ENCODE data around the gene RFTN1. TPM values are rescaled to one million over a fixed set of nuclear protein-coding genes. Genes with fewer than 3 reads are reported as not detected.

The RFTN1 gene
- total and polyA plus RNA-seq, 9 of the 15 experiments (the other 6 are each of a cell fraction or from before 2014, with no cell fraction given), result 0.08 to 0.51 (median 0.11) TPM; not detected in 6

- intact Hi-C loops (cut with micrococcal nuclease) (no loop called here), in situ Hi-C loops (cut with MboI) (no loop called here)
- DNase-seq (ENCODE audit: extremely low read depth in 1 of 4, low spot score in 3 of 4), result no peak
Measured at GRCh38 chr3:16313886-16314645, 199.4 kb downstream of the RFTN1 start.

More at GRCh38 chr3:16313886-16314645, 199.4 kb downstream of the RFTN1 start:
- no peaks in the 10 kb centered on the region; the same call in 1 of the 2 replicates for H4K20me1 ChIP-seq (replicated peaks; ENCODE audit: control insufficient read depth, insufficient read depth, low read length)
- H3K9ac ChIP-seq (ENCODE audit: insufficient read depth in 1 of 2, low read depth in 2 of 2, low read length in 2 of 2), result no peak overlapping the region
- H3K27ac ChIP-seq (ENCODE audit: extremely low read depth, low read depth, low read length), result no peak overlapping the region
- no peak overlapping the region for H2AFZ ChIP-seq (ENCODE audit: low read depth, low read length)
- H3K36me3 ChIP-seq (ENCODE audit: control insufficient read depth, insufficient read depth, low read length), result peaks cover 66% of the 10 kb centered on the region
- ATAC-seq (no peak), FAIRE-seq (no peak)
- no peaks in the 10 kb centered on the region for H3K27me3 ChIP-seq (ENCODE audit: control insufficient read depth in 2 of 2, insufficient read depth in 2 of 2, low read length in 2 of 2)
- H3K79me2 ChIP-seq (ENCODE audit: control insufficient read depth, insufficient read depth, low read length), result no peaks in the 10 kb centered on the region; the same call in 2 of the 3 replicates
- peaks cover 6 to 18% of the 10 kb centered on the region in 2 experiments; a peak in 4 of 5 replicates for H3K4me1 ChIP-seq (replicated peaks in 1 of 2; ENCODE audit: control insufficient read depth in 2 of 2, insufficient read depth in 2 of 2, low read length in 2 of 2)
- CTCF ChIA-PET (ENCODE audit: low intra/inter-chr PET ratio), result interaction anchor here (0.6 kb wide), 1 partner anchor 238 kb away, joined by 3 read pairs; no protein-coding TSS in a partner anchor
- TF ChIP-seq, protein P1, sequence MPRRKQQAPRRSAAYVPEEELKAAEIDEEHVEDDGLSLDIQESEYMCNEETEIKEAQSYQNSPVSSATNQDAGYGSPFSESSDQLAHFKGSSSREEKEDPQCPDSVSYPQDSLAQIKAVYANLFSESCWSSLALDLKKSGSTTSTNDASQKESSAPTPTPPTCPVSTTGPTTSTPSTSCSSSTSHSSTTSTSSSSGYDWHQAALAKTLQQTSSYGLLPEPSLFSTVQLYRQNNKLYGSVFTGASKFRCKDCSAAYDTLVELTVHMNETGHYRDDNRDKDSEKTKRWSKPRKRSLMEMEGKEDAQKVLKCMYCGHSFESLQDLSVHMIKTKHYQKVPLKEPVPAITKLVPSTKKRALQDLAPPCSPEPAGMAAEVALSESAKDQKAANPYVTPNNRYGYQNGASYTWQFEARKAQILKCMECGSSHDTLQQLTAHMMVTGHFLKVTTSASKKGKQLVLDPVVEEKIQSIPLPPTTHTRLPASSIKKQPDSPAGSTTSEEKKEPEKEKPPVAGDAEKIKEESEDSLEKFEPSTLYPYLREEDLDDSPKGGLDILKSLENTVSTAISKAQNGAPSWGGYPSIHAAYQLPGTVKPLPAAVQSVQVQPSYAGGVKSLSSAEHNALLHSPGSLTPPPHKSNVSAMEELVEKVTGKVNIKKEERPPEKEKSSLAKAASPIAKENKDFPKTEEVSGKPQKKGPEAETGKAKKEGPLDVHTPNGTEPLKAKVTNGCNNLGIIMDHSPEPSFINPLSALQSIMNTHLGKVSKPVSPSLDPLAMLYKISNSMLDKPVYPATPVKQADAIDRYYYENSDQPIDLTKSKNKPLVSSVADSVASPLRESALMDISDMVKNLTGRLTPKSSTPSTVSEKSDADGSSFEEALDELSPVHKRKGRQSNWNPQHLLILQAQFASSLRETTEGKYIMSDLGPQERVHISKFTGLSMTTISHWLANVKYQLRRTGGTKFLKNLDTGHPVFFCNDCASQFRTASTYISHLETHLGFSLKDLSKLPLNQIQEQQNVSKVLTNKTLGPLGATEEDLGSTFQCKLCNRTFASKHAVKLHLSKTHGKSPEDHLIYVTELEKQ (CRISPR knock-in tag; IDR thresholded peaks at IDR 0.05), result no peak
- no peak for TF ChIP-seq TRIM28 (IDR thresholded peaks at IDR 0.05)
- TF ChIP-seq FOXK1 (CRISPR knock-in tag; IDR thresholded peaks at IDR 0.05; ENCODE audit: borderline replicate concordance), result no peak
- TF ChIP-seq ARHGAP35 (IDR thresholded peaks at IDR 0.05; ENCODE audit: partially characterized antibody), result no peak
- 88% methylated on average over 5 of the region's 5 CpGs for WGBS (ENCODE audit: insufficient coverage, low coverage, missing lambda C conversion rate)
- no peak overlapping the region for H3K4me2 ChIP-seq (ENCODE audit: insufficient read depth, low read length)
- H3K4me3 ChIP-seq, result no peak overlapping the region
- H3K9me1 ChIP-seq (ENCODE audit: control insufficient read depth, insufficient read depth, low read length), result peaks cover 3% of the 10 kb centered on the region
- POLR2A ChIA-PET, result interaction anchor here (0.7 to 1.4 kb wide), 3 partner anchors 9 to 159 kb away, joined by 3 to 4 read pairs (median 4); no protein-coding TSS in a partner anchor
- no peaks in the 10 kb centered on the region for H3K9me3 ChIP-seq (replicated peaks; ENCODE audit: control insufficient read depth, insufficient read depth, low read depth, low read length)
- BruUV-seq (replicated peaks), result no TSS peak
